Pancreas (tissue), 10 donors: Measurements from ENCODE around the gene INKA2. TPM values are rescaled to one million over a fixed set of nuclear protein-coding genes. Genes with fewer than 3 reads are reported as not detected.

Experiments used
- ATAC-seq, 4 donors: fragments of 200-7000 bp; cut with Tn5 transposase; one replicate each; pipeline versions ENCODE4 v1.8.0 to v1.9.1; 2020; ENCODE audit warnings: mild to moderate bottlenecking in 4 of 4, moderate library complexity in 4 of 4
- DNase-seq, 6 donors: peaks; one replicate each; pipeline ENCODE4 v3.0.0-alpha.2; 2020
- FAIRE-seq: peaks from 2 replicates; lab custom pipeline; 2012; peaks lifted over from hg19 to GRCh38; lab: Jason Lieb, UNC
- H3K27ac ChIP-seq, 4 donors: fragments of 200-600 bp; sonication (generic); 1 replicate in 3 of 4; 2 replicates in 1 of 4; pipeline versions ENCODE4 v1.5.0 to v1.8.0; 2020
- H3K27me3 ChIP-seq, 4 donors: fragments of 200-600 bp; one replicate each; pipeline ENCODE4 v1.8.0; 2021
- H3K36me3 ChIP-seq, 3 donors: fragments of 200-600 bp; sonication (generic) in 1 of 3; one replicate each; pipeline versions ENCODE4 v1.5.0 to v1.8.0; 2020 to 2021
- H3K4me1 ChIP-seq, 3 donors: fragments of 200-600 bp; one replicate each; pipeline ENCODE4 v1.8.0; 2021
- H3K4me3 ChIP-seq, 4 donors: fragments of 200-600 bp; sonication (generic) in 2 of 4; one replicate each; pipeline versions ENCODE4 v1.5.0 to v1.8.0; 2020 to 2021
- H3K9me3 ChIP-seq, 4 donors: fragments of 200-600 bp; one replicate each; pipeline ENCODE4 v1.8.0; 2021
- WGBS, 2 donors: extraction: QIAGEN DNeasy Blood & Tissue Kit; methylation state at CpG; one replicate each; pipeline ENCODE4 v1.1.7; 2013; 5-methylcytosine and 5-hydroxymethylcytosine counted together
- intact Hi-C, 3 donors: fragments of 100-400 bp; cut with DNase I; formaldehyde crosslinking; loops; one replicate each; pipeline versions ENCODE4 v1.11.1 to v1.14.2; 2022
- polyA plus RNA-seq, 2 donors: library from polyadenylated mRNA; stranded (reverse); fragments of 200-250 nt; gene quantifications; one replicate each; pipeline ENCODE4 v1.2.3, GENCODE V29; 2013
- total RNA-seq, 6 donors: library from RNA; stranded (reverse); fragmentation: NEBNext Ultra II Directional in 4 of 6; extraction: Animal tissue kit (Norgen Biotek cat#: 25700) in 4 of 6; gene quantifications; one replicate each; pipeline versions ENCODE4 v1.2.1 to v1.2.4, GENCODE V29; 2021 to 2023
- TF ChIP-seq, protein P1 (sequence below), 4 donors: fragments of 200-600 bp; sonication (generic) in 3 of 4; IDR thresholded peaks; one replicate each; pipeline versions ENCODE4 v1.5.0 to v1.8.0; 2021; ENCODE audit warnings: antibody characterized with exemption in 4 of 4
- donor health status: healthy with polysubstance abuse.
- donor health status: DM: no; HTN: no; CAD: no; lungs with moderate emphysema.
- donor health status: DM: no; HTN: no; CAD: no.
- donor health status: control.
- donor health status: control.
- donor health status: Bipolar disorder and iron deficiency.
- donor health status: DM: yes; HTN: yes; CAD: no.
- donor health status: DM: no; HTN: no; CAD: no.
- donor health status: DM: no; HTN: no; CAD: no.
- donor health status: DM: yes; HTN: yes; CAD: no.

Gene INKA2
- total and polyA plus RNA-seq, 8 donors: 0.28 to 2.1 (median 1.1) TPM

DNA sequence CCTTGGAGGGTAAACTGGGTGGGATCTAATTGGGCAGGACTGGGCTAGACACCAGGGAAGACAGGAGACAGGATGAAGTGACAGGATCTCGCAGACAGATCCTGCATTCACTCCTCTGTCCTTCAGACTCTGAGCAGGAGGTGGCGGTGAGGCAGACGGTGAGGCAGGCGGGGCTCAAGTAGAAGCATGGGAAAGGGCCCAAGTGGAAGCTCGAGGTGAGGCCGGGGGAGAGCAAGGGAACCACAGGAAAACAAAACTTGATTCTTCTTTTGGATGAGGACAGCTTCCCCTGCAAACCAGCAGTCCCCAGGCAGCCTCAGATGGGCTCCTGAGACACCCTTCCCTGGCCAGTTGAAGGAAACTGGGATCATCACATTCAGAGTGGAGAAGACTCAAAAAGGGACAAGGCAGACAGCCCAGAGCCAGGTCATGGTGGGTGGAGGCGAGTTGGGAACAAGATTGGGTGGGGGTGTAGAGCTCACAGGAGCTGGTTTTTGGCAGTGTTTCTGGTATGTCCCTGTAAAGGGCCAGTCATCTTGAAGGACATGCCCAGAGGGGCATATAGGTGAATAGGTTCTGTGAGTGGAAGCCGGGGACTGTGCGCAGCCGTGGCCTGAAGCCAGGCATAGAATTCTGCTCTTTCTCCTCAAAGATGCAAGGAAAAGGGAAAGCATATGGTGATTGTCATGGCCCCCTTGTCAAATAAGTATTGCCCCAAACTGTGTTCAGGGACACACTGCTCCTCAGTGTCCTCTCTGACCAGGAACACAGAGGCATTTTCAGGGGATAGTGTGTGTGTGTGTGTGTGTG, 18.0 kb downstream of the INKA2 start:
- no peak overlapping the region for H3K4me3 ChIP-seq
- intact Hi-C loops: no loop called here
- FAIRE-seq (no peak), DNase-seq (no peak), ATAC-seq (no peak)
- no peaks in the 10 kb centered on the region for H3K27me3 ChIP-seq
- H3K36me3 ChIP-seq: no peaks in the 10 kb centered on the region
- TF ChIP-seq, protein P1, sequence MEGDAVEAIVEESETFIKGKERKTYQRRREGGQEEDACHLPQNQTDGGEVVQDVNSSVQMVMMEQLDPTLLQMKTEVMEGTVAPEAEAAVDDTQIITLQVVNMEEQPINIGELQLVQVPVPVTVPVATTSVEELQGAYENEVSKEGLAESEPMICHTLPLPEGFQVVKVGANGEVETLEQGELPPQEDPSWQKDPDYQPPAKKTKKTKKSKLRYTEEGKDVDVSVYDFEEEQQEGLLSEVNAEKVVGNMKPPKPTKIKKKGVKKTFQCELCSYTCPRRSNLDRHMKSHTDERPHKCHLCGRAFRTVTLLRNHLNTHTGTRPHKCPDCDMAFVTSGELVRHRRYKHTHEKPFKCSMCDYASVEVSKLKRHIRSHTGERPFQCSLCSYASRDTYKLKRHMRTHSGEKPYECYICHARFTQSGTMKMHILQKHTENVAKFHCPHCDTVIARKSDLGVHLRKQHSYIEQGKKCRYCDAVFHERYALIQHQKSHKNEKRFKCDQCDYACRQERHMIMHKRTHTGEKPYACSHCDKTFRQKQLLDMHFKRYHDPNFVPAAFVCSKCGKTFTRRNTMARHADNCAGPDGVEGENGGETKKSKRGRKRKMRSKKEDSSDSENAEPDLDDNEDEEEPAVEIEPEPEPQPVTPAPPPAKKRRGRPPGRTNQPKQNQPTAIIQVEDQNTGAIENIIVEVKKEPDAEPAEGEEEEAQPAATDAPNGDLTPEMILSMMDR (IDR thresholded peaks at IDR 0.05): no peak
- WGBS, 2 donors: 59 to 65% methylated on average over 10 of the region's 10 CpGs
- no peaks in the 10 kb centered on the region for H3K4me1 ChIP-seq
- H3K9me3 ChIP-seq: no peaks in the 10 kb centered on the region
- no peak overlapping the region for H3K27ac ChIP-seq

DNA sequence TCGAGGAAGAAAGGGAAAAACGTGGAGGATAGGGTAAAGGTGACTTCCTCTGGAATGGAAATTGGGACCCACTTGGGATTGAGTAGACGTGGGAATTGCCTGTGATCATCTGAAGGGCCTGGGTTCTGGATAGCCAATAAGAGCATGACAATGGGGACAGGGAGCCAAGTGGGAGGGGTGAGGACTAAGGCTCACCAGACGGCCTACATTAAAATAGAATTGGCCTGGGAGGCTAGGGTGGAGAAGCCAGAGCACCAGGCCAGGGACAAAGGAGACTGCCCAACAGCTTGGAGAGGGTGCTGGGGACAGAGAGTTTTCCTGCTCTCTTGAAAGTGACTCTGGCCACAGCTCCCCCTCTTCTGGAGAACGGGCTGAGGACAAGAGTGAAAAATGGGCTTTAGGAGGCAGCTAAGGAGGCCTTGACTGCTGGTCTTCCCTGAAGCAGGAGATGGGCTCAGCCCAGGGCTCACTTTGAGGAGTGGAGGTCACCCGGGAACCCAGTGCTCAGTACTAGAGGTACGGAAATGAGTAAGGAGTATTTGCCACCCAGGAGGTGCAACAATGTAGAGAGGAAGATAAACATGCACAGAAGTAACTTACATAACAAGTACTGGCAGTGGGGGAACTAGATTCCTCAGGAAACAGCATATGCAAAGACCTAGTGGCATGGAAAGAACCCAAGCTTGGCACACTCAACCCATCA, 18.8 kb downstream of the INKA2 start:
- intact Hi-C loops: no loop called here
- 64 to 70% methylated on average over 7 of the region's 7 CpGs for WGBS, 2 donors
- Histone ChIP-seq H3K27me3 (no peaks in the 10 kb centered on the region), H3K9me3 (no peaks in the 10 kb centered on the region), H3K27ac (no peak overlapping the region), H3K4me3 (no peak overlapping the region), H3K36me3 (no peaks in the 10 kb centered on the region), H3K4me1 (no peaks in the 10 kb centered on the region)
- DNase-seq: no peak
- peak in 1 of 4 donors; percentile 22 for ATAC-seq
- TF ChIP-seq, protein P1 (IDR thresholded peaks at IDR 0.05): no peak
- FAIRE-seq: no peak

DNA sequence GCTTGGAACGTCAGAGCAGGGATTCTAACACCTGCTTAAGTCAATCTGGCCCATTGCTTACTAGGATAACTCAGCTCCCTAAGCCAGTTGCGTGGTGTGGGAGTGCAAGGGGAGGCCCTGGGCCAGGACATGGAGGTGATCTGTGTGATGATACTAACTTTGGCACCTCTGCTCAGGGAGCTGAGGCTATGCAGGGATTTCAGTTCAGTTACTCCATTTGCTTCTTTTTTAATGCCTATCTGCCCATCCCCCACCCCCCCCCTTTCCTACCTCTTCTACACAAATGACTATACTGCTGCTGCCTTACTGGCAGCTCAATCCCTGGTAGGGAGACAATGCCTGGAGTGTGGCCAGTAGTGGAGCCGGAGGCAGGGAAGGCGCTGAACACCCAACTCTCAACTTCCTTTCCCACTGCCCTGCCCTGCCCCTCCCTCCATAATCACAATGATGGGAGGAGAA, 19.5 kb downstream of the INKA2 start:
- intact Hi-C loops: no loop called here
- TF ChIP-seq, protein P1 (IDR thresholded peaks at IDR 0.05): no peak
- 70 to 74% methylated on average over 4 of the region's 4 CpGs for WGBS, 2 donors
- FAIRE-seq: no peak
- DNase-seq: no peak
- H3K4me3 ChIP-seq: no peak overlapping the region
- H3K4me1 ChIP-seq: no peaks in the 10 kb centered on the region
- H3K9me3 ChIP-seq: no peaks in the 10 kb centered on the region
- H3K27ac ChIP-seq: no peak overlapping the region
- H3K27me3 ChIP-seq: no peaks in the 10 kb centered on the region
- ATAC-seq: no peak
- no peaks in the 10 kb centered on the region for H3K36me3 ChIP-seq

DNA sequence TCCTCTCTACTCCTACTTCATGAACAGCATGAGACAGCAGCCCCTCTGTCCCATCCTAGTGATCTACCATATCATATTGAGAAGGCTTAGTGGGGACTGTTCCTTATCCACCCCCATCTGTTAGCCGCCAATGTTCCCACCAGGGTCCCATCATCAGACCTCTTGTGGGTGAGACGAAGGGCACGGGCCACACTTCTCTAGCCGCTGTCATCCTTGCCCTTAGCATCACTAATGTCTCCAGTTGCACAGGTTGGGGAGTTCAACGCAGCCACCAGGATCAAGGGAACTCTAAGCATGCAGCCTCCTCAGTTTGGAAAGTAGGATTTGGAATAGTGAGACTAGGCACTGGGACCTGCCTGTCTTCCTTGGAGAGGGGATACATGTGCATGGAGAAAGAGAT, 20.1 kb downstream of the INKA2 start:
- no peaks in the 10 kb centered on the region for H3K4me1 ChIP-seq
- H3K27me3 ChIP-seq: no peaks in the 10 kb centered on the region
- FAIRE-seq: no peak
- no peak for DNase-seq
- ATAC-seq: no peak
- H3K9me3 ChIP-seq: no peaks in the 10 kb centered on the region
- intact Hi-C loops: no loop called here
- no peaks in the 10 kb centered on the region for H3K36me3 ChIP-seq
- 90 to 91% methylated on average over 5 of the region's 5 CpGs for WGBS, 2 donors
- no peak overlapping the region for H3K27ac ChIP-seq
- TF ChIP-seq, protein P1 (IDR thresholded peaks at IDR 0.05): no peak
- H3K4me3 ChIP-seq: no peak overlapping the region
